ENCODE measurements around the gene KLK15.

Gene KLK15

GRCh38 chr19:50842130-50842529 lies 8.8 kb upstream of the KLK15 start:
- DNase-seq = no peak

DNA sequence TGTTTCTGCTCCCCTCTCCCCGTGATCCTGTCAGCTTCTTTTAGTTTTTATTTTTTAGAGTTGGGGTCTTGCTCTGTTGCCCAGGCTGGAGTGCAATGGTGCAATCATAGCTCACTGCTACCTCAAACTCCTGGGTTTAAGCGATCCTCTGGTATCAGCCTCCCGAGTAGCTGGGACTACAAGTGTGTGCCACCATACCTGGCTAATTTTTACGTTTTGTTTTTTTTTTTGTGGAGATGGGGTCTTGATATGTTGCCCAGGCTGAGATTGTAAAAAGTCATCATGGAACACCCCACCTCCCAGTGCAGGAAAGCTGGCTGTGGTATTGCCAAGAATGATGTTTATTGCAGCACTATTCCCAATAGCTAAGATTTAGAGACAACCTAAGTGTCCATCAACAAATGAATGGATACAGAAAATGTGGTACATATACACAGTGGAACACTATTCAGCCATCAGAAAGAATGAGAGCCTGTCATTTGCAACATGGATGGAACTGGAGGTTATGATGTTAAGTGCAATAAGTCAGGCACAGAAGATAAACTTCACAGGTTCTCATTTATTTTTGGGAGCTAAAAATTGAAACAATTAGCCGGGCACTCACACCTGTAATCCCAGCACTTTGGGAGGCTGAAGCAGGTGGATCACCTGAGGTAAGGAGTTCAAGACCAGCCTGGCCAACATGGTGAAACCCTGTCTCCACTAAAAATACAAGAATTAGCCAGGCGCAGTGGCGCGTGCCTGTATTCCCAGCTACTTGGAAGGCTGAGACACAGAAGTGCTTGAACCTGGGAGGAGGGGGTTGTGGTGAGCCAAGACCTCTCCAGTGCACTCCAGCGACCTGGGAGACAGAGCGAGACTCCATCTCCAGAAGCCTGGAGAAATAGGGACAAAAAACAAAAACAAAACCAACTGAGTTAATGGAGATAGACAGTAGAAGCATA lies 6.6 kb upstream of the KLK15 start:
- DNase-seq = no peak

GRCh38 chr19:50838239-50838638 lies 4.9 kb upstream of the KLK15 start:
- no peak for DNase-seq

DNA sequence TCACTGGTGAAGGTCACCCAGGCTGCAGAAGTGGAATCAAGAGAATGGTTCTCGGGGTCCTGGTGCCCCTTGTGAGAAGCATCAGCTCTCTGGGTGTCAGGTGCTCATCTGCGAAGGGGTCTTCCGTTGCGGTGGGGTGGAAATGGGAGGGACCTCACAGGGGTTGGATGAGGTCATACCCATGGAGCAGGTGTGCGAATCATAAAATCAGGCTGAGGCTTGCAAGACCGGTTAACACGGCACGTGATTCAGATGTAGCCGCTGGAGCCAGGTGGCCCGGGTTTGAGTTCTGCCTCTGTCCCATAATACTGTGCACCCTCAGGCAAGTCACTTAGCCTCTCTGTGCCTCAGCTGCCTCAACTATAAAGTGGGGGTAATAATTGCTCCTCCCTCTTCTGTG lies 3.9 kb upstream of the KLK15 start:
- DNase-seq = no peak

DNA sequence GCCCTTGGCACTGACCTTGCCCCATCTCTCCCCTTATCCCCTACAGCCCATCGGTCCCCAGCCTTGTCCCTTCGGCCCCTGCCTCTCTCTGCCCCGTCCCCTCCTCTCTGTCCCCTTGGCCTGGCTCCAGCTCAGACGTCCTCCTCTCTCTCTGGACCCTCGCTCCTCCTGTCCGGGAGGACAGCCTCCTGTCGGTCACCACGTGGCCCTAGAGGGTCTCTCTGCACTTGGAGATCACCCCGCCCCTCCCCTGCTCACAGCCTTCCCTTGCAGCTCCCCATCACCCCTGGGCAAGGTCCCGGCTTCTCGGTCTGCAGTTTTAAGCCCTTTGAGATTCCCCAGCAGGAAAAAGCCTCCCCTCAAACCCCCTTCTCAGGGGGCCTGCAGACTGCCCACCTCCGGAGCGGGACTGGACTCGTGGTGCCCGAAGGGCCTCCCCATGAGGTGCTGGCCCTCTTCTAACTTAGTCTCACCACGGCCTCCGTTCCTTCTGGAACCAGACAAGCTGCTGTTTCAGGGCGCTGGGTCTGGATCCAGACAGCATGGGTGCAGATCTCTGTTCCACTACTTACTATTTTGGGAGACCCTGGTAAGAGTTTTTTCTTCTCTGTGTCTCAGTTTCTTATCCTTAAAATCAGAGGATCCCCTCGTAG lies 3.3 kb upstream of the KLK15 start:
- DNase-seq = no peak

GRCh38 chr19:50835785-50836542 lies 2.6 kb upstream of the KLK15 start:
- peak; percentile 54 for DNase-seq

GRCh38 chr19:50835103-50835784 lies 1.9 kb upstream of the KLK15 start:
- no peak for DNase-seq

- DNase-seq = no peak
These were observed 411 bp upstream of the KLK15 start for GRCh38 chr19:50833802-50834167.

DNA sequence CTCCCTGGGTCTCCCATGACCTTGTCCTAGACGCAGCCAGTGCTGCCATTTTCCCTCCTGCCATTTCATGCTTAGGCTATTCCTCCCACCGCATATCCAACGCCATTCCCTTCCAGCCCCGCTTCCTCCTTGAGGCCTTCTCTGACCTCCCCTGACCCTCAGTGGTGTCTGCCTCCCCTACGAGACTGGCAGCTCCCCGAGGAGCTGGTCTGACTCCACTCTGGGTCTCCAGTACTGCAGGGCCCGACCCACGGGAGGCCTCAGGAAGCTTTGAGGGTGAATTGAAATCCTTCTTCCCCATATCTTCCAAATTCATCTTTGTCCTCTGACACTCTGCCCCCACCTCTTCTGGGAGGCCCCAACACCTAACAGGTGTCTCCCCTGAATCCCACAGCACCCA lies 708 bp downstream of the KLK15 start:
- DNase-seq = no peak

GRCh38 chr19:50831026-50831396 lies 2.4 kb downstream of the KLK15 start:
- no peak for DNase-seq

DNA sequence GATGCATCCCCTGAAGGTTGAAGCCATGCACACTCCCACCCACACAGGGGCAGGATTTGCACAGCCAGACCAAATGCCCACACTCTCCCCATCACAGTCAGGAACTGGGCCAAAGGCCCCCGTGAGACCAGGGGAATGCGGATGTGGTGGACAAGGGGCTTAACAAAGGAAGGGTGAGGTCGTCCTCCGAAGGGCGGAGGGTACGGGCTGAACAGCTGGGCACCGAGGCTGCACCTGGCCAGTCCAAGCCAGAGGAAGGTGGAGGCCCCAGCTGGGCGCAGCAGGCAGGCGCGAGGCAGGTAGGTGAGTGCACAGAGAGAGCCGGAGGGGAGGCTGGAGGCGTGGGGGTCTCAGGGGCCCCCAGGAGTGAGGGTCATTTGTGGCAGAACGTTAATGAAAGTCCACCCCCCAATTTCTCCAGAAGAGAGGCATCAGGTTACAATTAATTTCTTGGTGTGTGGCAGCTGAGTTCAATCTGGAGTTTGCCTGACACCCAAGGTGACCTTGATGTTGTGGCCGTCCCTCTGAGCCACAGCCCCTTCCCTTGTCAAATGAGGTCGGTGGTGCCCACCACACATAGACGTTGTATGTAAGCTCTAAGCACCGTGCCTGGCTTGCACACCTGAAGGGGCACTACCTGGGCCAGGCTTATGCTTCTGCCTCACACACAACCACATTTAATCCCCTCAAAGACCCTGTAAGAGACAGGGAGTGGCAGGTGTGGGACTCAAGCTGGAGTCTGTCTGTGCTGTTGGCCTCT lies 2.9 kb downstream of the KLK15 start:
- DNase-seq = no peak

DNA sequence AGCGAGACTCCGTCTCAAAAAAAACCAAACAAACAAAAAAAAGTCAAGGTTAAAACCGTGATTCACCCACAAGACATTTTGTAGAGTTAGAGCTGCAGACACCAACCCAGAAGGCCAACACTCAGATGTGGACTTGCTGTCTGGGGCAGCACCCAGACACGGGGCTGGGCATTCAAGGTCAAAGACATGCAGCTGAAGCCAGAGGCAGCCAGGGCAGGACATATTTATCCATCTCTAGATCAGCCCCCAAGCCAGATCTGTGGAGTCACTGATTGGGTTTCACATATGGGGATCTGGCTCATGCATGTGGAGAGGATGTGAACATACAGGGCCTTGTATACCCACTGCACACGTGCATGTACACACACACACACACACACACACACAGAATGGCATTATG lies 3.6 kb downstream of the KLK15 start:
- no peak for DNase-seq

GRCh38 chr19:50827476-50827875 lies 5.9 kb downstream of the KLK15 start:
- no peak for DNase-seq

DNA sequence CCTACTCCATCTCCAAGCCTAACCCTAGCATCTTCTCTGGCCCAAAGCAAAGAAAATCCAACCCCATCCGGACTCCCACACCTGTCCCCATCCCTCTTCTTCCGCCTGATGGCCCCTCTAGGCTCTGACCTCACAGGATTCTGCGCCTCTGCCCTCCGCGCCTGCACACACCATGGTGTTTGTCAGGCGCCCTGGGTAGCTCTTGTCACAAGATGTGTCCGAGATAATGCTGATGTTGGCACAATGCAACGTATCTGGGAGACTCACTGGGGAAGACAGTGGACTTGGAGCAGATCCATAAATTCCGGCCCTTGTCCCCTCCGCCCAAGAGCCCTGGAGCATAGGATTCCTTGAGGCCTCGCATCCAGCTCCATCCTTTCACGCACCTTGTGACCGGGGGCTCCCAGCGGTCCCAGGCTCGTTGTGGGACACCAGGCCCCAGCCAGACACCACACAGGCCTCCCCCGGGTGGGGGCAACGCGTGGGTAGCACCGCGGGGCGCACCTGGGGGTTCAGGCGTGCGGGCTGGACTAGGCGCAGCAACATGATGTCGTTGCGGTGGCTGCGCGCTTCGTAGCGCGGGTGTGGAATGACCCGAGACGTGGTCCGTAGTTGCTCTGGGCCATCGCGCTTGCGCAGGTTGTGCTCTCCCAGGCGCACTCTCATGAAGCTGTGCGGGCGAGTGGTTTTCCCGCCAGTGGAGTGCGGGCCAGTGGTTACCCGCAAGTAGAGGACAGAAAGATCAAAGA lies 6.7 kb downstream of the KLK15 start:
- no peak for DNase-seq

GRCh38 chr19:50823389-50824042 lies 9.9 kb downstream of the KLK15 start, which contains the start of gene KLK1:
TSS of gene KLK1 (minus strand) at chr19:50823787. CDS start at chr19:50823748, 39 bp downstream.
- no peak for DNase-seq

DNA sequence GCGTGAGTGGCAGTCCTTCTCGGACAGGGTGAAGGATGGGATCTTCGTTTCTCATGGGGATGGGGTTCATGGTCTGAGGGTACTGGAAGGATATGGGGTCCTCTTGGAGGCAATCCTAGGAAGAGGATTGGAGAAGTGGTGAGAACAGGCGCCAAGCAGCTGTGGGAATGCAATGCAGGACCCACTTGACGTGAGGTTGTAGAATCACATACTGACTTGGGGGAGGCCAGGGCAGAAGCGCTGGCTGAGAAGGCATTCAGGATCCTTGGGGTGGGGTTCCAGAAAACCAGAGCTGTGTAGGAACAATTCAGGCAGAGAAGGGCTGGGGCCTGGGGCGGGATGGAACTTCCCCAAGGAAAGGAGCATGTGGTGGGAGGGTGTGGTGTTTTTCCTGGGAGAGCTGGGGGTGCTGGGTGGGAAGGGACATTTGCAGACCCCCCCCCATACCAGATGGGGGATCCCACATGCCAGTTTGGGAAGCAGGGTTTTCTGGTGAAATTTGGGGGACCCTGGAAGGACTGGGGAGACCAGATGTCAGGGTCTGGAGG lies 10.6 kb downstream of the KLK15 start:
- DNase-seq = no peak

GRCh38 chr19:50821622-50822021 lies 11.8 kb downstream of the KLK15 start:
- no peak for DNase-seq

DNA sequence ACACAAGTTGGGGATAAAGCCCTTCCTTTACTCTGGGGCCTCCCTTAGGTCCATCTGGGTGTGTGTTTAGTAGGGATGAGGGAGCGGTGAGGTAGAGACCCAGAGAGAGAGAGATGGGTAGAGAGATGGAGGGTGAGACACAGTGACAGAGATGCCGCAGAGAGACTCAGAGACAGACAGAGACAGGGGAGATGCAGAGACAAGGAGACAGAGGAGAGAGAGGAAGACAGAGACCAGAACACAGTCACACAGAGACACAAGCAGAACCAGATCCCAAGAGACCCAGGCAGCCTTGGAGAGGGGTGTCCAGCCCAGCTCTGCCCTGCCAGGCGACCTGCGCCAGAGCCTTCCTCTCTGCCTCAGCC lies 12.1 kb downstream of the KLK15 start:
- no peak for DNase-seq

GRCh38 chr19:50820549-50821247 lies 12.7 kb downstream of the KLK15 start:
- DNase-seq = peak; percentile 11

DNA sequence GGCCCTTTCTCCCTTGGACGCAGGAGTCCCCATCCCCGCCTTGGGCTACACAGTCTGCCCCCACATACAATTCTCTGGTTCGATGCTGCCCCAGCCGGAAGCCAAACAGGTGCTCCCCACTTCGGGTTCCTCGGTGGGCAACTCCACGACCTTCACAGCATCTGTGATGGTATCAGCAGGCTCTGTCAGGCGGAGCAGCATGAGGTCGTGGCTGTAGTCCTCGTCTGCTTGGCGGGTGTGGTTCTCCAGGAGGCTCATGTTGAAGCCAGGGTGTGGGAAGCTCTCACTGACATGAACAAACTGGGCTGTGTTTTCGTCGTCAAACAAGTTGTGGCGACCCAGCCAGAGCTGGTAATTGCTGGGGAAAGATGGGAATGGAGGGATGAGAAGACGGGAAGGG lies 13.3 kb downstream of the KLK15 start:
- DNase-seq = no peak

Measured in inflammatory macrophage treated with lipopolysaccharide for 4 hours (primary cell).